Astrocyte of the spinal cord (primary cell): ENCODE data around the gene B3GALT6.

ENCODE experiments used
- DNase-seq: peaks from one replicate; pipeline ENCODE4 v3.0.0; 2011; ENCODE audit warnings: low read depth, low spot score
- H3K4me3 ChIP-seq: 2 replicates; pipeline ENCODE4 v1.5.1; 2011; ENCODE audit warnings: low read depth, mild to moderate bottlenecking, low read length, moderate library complexity
- in situ Hi-C: cut with HindIII; loops from 2 replicates; pipeline ENCODE4 v1.10.0; 2017; ENCODE audit warnings: low sequenced_read_pairs
- TF ChIP-seq, protein P1 (sequence below): IDR thresholded peaks from 2 replicates; pipeline ENCODE4 v1.5.1; 2012; ENCODE audit warnings: low read depth, mild to moderate bottlenecking, low read length, inconsistent platforms

The B3GALT6 gene

DNA sequence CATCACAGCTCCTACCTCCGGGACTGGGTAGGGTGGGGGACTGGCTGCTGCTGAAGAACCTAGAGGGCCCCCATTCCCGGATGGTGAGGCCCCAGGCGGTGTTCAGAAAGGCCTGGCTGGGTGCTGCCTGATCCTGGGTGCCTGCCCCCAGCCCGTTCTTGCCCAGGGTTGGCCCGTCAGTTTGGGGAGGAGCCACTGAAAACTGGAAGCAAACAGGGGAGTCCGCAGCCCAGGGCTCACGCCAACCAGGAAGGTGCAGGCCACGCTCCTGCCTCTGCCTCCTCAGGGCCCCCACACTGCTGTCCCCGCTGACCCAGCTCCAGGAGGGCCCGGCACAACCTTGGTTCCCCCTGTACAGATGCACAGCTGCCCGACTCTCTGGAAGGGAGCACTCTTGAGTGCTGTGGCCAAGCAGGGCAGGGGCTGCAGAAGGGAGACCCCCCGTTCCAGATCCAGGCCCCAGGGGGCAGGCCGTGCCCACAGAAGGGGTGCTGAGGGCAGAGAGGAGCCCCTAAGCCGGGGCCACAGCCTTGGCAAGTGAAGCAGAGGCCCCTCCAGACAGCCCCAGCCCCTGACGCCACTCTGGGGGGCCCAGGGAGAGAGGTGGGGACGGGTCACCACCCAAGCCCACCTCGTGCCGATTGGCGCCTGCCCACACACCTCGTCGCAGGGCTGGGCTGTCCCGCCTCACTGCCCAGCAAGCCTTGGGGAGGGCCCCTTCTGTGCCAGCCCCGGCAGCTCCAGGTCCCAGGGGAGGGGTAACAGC lies 9.0 kb downstream of the B3GALT6 start:
- in situ Hi-C loops, result no loop called here
- DNase-seq, result no peak
- no peak overlapping the region for H3K4me3 ChIP-seq
- TF ChIP-seq, protein P1, sequence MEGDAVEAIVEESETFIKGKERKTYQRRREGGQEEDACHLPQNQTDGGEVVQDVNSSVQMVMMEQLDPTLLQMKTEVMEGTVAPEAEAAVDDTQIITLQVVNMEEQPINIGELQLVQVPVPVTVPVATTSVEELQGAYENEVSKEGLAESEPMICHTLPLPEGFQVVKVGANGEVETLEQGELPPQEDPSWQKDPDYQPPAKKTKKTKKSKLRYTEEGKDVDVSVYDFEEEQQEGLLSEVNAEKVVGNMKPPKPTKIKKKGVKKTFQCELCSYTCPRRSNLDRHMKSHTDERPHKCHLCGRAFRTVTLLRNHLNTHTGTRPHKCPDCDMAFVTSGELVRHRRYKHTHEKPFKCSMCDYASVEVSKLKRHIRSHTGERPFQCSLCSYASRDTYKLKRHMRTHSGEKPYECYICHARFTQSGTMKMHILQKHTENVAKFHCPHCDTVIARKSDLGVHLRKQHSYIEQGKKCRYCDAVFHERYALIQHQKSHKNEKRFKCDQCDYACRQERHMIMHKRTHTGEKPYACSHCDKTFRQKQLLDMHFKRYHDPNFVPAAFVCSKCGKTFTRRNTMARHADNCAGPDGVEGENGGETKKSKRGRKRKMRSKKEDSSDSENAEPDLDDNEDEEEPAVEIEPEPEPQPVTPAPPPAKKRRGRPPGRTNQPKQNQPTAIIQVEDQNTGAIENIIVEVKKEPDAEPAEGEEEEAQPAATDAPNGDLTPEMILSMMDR, result no peak

DNA sequence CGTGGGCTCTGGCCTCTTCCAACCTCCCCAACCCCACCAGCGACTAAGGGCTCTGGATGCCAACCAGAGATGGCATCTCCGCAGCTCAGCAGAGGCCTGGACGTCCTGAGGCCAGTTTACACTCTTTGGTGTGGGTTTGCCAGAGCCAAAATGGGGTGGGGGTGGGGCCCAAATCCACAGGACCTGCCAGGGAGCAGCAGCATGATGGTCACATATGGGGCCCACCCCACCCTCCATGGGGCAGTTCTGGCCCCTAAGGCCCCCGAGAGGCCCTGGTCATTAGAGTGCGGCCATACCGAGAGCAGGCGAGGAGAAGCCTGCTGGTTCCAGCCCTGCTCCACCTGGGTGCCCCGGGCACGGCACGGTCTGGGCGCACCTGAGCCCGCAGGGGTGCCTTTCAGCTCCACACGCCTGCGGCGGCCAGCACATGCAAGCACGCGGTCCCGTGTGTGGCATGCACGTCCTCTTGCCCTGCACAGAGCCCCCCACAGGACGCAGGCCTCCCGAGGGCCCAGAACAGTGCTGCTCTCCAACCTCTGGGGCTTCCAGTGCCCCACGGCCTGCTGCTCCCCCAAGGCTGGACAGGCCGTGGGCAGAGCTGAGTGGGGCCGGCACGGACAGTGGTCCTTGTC lies 9.7 kb downstream of the B3GALT6 start:
- TF ChIP-seq, protein P1, result no peak
- no peak overlapping the region for H3K4me3 ChIP-seq
- in situ Hi-C loops, result no loop called here
- DNase-seq, result no peak

DNA sequence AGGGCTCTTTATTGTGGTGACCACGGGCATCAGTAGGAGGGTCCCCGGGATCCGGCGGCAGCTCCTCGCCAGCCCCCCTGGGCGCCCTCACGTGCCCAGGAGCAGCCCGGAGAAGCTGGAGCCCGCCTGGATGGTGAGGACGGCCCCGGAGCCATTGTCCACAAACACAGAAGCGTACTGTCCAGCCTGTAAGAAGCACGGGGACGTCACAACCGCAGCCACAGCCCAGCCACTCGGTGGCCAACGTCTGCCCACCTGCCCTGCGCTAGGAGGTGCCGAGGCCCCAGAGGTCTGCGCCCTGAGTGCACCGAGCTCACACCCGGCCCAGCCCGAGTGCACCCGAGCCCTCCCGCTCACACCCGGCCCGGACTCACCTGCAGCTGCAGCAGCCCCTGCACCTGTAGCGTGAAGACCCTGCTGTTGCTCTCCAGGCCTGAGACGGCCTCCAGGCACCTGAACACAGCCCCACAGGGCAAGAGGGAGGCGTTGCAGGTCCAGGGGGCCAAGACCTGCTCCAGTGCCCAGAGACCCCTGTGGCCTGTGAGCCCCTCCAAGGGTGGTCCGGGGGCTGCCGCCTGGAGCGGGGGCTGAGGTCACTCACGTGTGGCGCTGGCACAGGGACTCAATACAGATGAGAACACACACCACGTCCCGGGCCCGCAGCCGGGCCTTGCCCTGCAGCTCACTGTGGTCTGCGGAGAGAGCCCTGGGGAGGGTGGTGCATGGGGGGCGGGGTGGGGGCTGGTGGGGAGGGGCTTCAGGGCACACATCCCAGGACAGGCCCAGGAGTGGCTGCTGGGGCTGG lies 10.6 kb downstream of the B3GALT6 start:
- no peak for DNase-seq
- in situ Hi-C loops, result no loop called here
- TF ChIP-seq, protein P1, result no peak
- no peak overlapping the region for H3K4me3 ChIP-seq

DNA sequence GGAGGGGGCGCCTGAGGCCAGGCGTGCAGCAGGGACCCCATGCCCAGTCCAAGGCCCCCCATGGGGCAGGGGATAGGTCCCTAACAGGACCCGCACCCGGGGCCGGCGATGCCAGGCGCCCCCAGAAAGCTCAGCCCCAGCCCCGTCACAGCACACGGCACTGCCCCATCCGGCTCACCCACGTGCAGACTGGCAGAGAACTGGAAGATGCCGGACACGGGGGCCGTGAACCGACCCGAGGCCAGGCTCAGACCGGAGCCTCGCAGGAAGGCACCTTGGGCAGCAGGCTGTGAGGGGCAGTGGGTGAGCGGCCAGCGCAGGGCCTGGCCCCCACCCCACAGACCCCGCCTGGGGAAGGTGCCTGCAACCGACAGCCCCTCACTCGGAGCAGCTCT lies 11.2 kb downstream of the B3GALT6 start:
- in situ Hi-C loops, result no loop called here
- TF ChIP-seq, protein P1, result no peak
- no peak overlapping the region for H3K4me3 ChIP-seq
- DNase-seq, result no peak

DNA sequence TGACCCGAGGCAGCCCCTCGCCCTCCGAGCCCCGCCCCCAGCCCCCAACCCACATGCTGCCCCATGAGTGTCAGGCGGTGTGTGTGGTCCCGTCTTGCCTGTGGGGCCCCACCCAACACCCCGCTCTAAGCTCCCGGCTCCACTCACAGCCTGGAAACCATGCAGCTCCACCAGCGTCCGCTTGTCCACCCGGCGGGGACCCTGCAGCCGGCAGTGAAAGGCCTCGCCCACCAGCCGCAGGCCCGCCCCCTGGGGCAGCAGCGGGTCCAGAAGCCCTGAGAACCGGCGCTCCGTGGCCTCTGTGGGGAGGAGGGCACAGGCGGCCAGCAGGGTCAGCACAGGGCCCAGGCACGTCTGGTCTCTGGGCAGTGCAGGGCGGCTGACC lies 11.8 kb downstream of the B3GALT6 start:
- DNase-seq, result no peak
- in situ Hi-C loops, result no loop called here
- H3K4me3 ChIP-seq, result no peak overlapping the region
- TF ChIP-seq, protein P1, result no peak

DNA sequence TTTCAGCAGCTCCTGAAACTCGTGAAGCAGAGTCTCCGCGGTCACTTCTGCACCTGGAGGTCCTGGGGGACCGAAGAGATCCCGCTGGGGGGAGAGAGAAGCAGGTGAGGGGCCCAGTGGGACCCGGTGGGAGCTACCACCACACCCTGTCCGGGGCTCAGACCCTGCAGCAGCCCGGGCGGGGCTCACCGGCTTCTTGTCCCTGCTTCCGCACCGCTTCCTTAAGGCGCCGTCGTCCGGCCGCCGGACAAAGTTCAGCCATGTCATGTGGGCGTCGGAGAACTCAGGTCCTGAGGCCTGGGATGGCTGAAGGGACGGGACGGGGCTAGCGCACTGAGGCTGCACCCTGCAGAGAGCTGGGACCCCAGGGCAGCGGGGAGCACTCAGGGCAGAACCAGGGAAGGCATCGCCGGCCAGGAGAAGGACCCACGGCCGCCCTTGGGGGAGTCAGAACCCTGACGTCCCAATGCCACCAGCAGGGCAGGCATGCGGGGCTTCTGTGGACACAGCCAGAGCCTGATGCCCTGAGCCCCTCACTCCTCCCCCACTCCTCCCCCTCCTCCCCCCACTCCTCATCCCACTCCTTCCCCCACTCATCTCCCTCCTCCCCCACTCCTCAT lies 12.3 kb downstream of the B3GALT6 start:
- H3K4me3 ChIP-seq, result no peak overlapping the region
- in situ Hi-C loops, result no loop called here
- TF ChIP-seq, protein P1, result no peak
- DNase-seq, result no peak
